Measurements from ENCODE around the gene MCIDAS. TPM values are rescaled to one million over a fixed set of nuclear protein-coding genes. Genes with fewer than 3 reads are reported as not detected.

The MCIDAS gene
- total and polyA plus RNA-seq, 2 of the 8 experiments (the other 6 are each of a cell fraction or from before 2014, with no cell fraction given), result 0.15 TPM; not detected in 1

DNA sequence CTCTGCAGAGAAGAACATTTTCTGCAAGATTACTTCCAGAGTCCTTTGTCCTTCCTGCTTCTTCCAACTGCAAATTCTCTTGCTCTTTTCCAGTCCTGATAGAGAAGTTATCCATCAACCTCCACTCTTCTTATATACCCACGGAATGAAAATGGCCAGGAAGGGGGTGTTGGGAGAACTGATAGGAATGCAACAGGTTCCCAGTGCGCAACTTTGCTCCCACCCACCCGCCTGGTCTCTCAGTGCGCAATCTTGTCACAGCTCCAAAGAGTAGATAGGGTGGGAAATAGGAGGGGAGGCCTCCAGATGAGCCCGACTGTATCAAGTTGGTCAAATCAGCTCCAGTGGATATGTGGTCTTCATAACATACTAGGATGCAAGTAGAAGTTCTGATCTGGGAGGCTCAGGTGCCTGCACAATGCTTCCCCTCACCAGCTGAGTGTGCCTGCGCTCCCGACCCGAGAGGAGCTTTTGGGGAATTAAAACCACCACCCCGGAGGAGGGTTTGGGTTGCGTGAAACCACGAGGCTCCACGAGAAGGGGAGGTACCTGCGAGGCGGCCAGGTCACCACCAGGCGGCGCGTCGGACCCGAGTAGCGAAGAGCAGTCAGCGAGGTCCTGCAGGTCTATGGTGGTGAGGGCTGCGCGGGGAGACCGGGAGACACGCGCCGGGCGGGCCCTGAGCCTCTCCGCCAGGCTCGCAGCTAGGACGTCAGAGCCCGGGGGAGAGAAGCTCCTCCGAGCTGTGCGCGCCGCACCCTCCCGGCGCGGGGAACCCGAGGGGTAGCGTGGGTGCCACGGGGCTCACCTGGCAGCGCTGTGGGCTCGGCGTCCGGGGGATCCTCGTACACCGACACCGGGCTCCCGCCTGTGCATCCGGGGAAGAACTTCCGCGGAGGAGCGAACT, 835 bp downstream of the MCIDAS start:
- DNase-seq (ENCODE audit: low read depth in 1 of 2, low spot score in 2 of 2) (peak; percentile 60 to 92), FAIRE-seq (no peak)
- Histone ChIP-seq H3K4me1 (replicated peaks in 1 of 4; ENCODE audit: control insufficient read depth in 3 of 4, insufficient read depth in 4 of 4, low read length in 3 of 4) (peaks cover 2 to 23% (median 12%) of the 10 kb centered on the region in 4 experiments), H2AFZ (ENCODE audit: low read length) (no peak overlapping the region; the same call in 1 of the 2 replicates), H3K23ac (ENCODE audit: insufficient read length) (no peak overlapping the region), H2BK15ac (ENCODE audit: low read length) (no peak overlapping the region), H3K27me3 (replicated peaks in 1 of 4; ENCODE audit: control insufficient read depth in 3 of 4, extremely low read depth in 1 of 4, insufficient read depth in 3 of 4, low read length in 3 of 4) (peaks cover 94 to 100% (median 99%) of the 10 kb centered on the region in 4 experiments), H4K20me1 (replicated peaks in 1 of 2; ENCODE audit: control insufficient read depth in 1 of 2, insufficient read depth in 2 of 2, low read length in 2 of 2) (peaks cover 3 to 43% of the 10 kb centered on the region in 2 experiments), H3K9me3 (ENCODE audit: insufficient read depth in 2 of 2, low read depth in 1 of 2, low read length in 1 of 2) (no peaks in the 10 kb centered on the region), H2BK5ac (ENCODE audit: low read depth, low read length) (no peak overlapping the region), H3K56ac (replicated peaks; ENCODE audit: insufficient read length, low read depth, low read length) (no peak overlapping the region), H3K36me3 (ENCODE audit: control insufficient read depth in 2 of 4, insufficient read depth in 4 of 4, low read length in 3 of 4) (peaks cover 0 to 6% (median 0%) of the 10 kb centered on the region in 4 experiments; a peak in 2 of 8 replicates), H3K79me2 (ENCODE audit: control insufficient read depth in 1 of 2, insufficient read depth in 2 of 2, low read length in 2 of 2) (no peaks in the 10 kb centered on the region), H3K27ac (ENCODE audit: low read depth, low read length) (no peak overlapping the region), H2BK12ac (ENCODE audit: low read depth, low read length) (no peak overlapping the region), H3K4me3 (ENCODE audit: extremely low read depth in 1 of 4, insufficient read depth in 2 of 4, low read depth in 3 of 4, low read length in 4 of 4) (peak overlapping the region; percentile 53 to 61 (median 58)), H2AK5ac (ENCODE audit: low read depth, low read length) (no peak overlapping the region), H3K79me1 (ENCODE audit: low read depth, low read length) (no peaks in the 10 kb centered on the region), H3K9ac (replicated peaks in 1 of 4; ENCODE audit: extremely low read depth in 1 of 4, low read depth in 3 of 4, low read length in 3 of 4) (no peak overlapping the region), H4K8ac (ENCODE audit: extremely low read depth, insufficient read depth, low read length) (peak overlapping the region; percentile 29; the same call in 1 of the 2 replicates), H3K4ac (replicated peaks; ENCODE audit: insufficient read length, low read depth, low read length) (no peak overlapping the region), H2BK120ac (replicated peaks; ENCODE audit: low read depth, low read length) (no peak overlapping the region), H4K91ac (replicated peaks; ENCODE audit: insufficient read length, low read length) (no peak overlapping the region), H3K4me2 (ENCODE audit: insufficient read depth in 1 of 2, low read depth in 2 of 2, low read length in 2 of 2) (peak overlapping the region; percentile 82 to 86), H3K18ac (ENCODE audit: extremely low read depth, low read length) (peak overlapping the region; percentile 51; the same call in 1 of the 2 replicates), H2BK20ac (ENCODE audit: low read length) (no peak overlapping the region), H3K14ac (ENCODE audit: insufficient read length) (no peak overlapping the region), H4K5ac (ENCODE audit: insufficient read length, low read depth, low read length) (no peak overlapping the region), H3K23me2 (ENCODE audit: low read depth, low read length) (peaks cover 8% of the 10 kb centered on the region; the same call in 1 of the 2 replicates)
- 5% methylated on average over 51 of the region's 54 CpGs; no CpG with 5 or more reads in 1 of the 2 experiments for WGBS, 2 experiments (ENCODE audit: extremely low coverage in 1 of 2, insufficient coverage in 1 of 2, insufficient read length in 1 of 2, insufficient replicate concordance in 2 of 2, low coverage in 1 of 2, low lambda C conversion rate in 2 of 2, missing lambda C conversion rate in 1 of 2)
- ChIA-PET CTCF (ENCODE audit: partially characterized antibody) (interaction anchor here (0.6 to 13.6 kb wide), 20 partner anchors 9 to 1077 kb away, joined by 3 to 143 read pairs (median 4); partner anchors contain the start of genes CCNO, CDC20B and GPX8), POLR2A (ENCODE audit: partially characterized antibody) (interaction anchor here (1.0 kb wide), 1 partner anchor 81 kb away, joined by 3 read pairs; the partner anchor contains the start of genes DHX29 and MTREX)
- TF ChIP-seq SUZ12 (IDR thresholded peaks at IDR 0.05; ENCODE audit: low read length) (peak; percentile 39; the same call in 1 of the 2 replicates), BCL11A (IDR thresholded peaks at IDR 0.05; ENCODE audit: low read depth in 2 of 2, low read length in 2 of 2) (no peak), YY1 (IDR thresholded peaks at IDR 0.05; ENCODE audit: low read depth, low read length) (peak; percentile 23; the same call in 1 of the 2 replicates), TBP (IDR thresholded peaks at IDR 0.05; ENCODE audit: low read depth, low read length) (0 out of 2 replicates have a peak, but pooled peaks have one; percentile 16), BRCA1 (IDR thresholded peaks at IDR 0.05; ENCODE audit: low read depth, low read length) (no peak), TAF7 (optimal IDR thresholded peaks at IDR 0.05; ENCODE audit: borderline replicate concordance, low read depth, low read length) (no peak), CEBPB (IDR thresholded peaks at IDR 0.05; ENCODE audit: low read depth, low read length) (no peak), CREB1 (IDR thresholded peaks at IDR 0.05) (peak; percentile 36; the same call in 1 of the 2 replicates), KDM4A (IDR thresholded peaks at IDR 0.05; ENCODE audit: low read depth, low read length, severe bottlenecking) (peak; percentile 99), BACH1 (IDR thresholded peaks at IDR 0.05; ENCODE audit: low read length) (peak; percentile 70)
- TF ChIP-seq, protein P1, sequence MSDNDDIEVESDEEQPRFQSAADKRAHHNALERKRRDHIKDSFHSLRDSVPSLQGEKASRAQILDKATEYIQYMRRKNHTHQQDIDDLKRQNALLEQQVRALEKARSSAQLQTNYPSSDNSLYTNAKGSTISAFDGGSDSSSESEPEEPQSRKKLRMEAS (IDR thresholded peaks at IDR 0.05), result peak; percentile 84

Data from H1 (cell line).